KG1 (cell line): Measurements from ENCODE around the gene MMRN1.

ENCODE experiments used
- DNase-seq: peaks from one replicate; lab custom pipeline; 2025; lab: John Stamatoyannopoulos, UW

The MMRN1 gene

GRCh38 chr4:89914609-89915550, 20.2 kb downstream of the MMRN1 start:
- no peak for DNase-seq

GRCh38 chr4:89915937-89916336, 21.3 kb downstream of the MMRN1 start:
- no peak for DNase-seq

DNA sequence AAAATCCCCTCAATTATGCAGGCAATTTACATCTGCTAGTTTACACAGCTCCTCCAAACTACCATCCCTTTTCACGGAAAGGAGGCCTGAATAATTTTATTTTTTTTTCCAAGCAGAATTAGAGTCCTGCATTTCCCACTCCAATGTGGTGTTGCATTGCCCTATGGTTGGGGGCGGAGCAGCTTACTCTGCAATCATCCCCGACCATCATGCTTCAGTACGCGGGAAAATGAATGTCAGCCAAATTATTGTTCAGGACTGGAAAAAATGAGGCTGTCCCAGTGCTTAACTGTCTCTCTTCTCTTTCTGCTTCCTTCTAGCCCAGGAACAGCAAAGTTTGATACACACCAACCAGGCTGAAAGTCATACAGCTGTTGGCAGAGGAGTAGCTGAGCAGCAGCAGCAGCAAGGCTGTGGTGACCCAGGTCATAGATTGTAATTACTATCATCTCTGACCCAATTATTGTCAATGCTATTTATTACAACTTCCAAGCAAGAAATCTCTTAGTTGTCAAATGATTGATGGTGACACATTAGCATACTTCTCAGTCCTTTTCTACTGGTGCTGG, 28.3 kb downstream of the MMRN1 start:
- DNase-seq, result no peak

- no peak for DNase-seq
Measured at GRCh38 chr4:89928838-89929237, 34.2 kb downstream of the MMRN1 start.

- no peak for DNase-seq
Measured at GRCh38 chr4:89929425-89930159, 34.9 kb downstream of the MMRN1 start.

- no peak for DNase-seq
Measured at GRCh38 chr4:89939546-89939945, 44.9 kb downstream of the MMRN1 start.

GRCh38 chr4:89939994-89940393, 45.3 kb downstream of the MMRN1 start:
- no peak for DNase-seq

GRCh38 chr4:89942811-89943210, 48.2 kb downstream of the MMRN1 start:
- DNase-seq, result no peak

GRCh38 chr4:89949782-89950387, 55.2 kb downstream of the MMRN1 start:
- no peak for DNase-seq

DNA sequence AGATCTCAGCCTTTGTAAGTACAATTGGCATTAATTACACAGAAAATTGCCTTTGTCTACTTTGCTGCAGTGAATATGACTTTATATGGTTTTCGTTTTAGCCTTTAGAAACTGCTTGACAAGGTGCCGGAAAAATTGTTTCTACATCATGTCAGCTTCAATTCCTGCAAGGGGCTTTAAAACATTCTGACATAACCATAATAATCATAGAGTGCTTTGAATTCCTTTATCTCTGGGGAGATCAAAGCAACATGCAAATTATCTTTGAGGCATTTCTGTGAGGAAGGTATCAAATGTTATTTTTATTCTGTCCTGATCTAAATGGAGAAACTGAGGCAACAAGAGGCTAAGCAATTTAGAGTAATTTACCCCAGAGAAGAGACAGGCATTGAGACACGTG, 57.8 kb downstream of the MMRN1 start:
- no peak for DNase-seq

- no peak for DNase-seq
Measured at GRCh38 chr4:89954906-89955695, 60.4 kb downstream of the MMRN1 start.

- DNase-seq, result no peak
Measured at GRCh38 chr4:89957046-89957926, 62.6 kb downstream of the MMRN1 start.

DNA sequence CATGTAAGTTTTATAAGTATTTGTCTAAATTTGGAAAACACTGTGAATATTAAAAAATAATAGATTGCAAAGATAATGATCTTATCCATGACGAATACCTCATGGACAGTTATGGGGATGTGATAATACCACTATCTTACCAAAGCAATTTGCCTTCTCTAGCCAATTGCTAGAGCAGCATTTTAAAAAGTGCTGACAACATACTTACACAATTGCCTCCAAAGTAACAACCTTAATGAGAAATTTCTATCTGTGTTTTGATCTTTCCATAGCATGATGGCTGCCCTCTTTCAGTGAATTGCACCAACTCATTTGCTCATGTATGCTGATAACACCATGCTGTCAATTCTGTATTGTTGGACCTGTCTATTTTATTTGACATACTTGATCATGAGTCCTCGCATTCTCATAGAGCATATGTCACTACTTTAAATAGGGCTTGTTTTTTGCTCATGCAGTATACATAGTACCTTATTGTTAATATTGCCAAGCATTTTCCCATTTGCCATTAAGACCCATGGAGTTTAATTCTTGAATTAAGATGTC, 87.2 kb downstream of the MMRN1 start:
- DNase-seq, result no peak

DNA sequence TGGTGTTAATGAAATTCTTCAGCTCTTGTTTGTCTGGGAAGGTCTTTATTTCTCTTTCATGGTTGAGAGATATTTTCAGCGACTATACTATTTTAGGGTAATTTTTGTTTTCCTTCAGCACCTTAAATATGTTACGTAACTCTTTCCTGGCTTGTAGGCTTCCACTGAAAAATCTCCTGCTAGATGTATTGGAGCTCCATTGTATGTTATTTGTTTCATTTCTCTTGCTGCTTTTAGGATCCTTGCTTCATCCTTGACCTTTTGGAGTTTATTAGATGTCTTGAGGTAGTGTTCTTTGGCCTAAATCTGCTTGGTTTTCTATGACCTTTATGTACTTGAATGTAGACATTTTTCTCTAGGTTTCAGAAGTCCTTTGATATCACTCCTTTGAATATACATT, 93.6 kb downstream of the MMRN1 start:
- DNase-seq, result no peak

DNA sequence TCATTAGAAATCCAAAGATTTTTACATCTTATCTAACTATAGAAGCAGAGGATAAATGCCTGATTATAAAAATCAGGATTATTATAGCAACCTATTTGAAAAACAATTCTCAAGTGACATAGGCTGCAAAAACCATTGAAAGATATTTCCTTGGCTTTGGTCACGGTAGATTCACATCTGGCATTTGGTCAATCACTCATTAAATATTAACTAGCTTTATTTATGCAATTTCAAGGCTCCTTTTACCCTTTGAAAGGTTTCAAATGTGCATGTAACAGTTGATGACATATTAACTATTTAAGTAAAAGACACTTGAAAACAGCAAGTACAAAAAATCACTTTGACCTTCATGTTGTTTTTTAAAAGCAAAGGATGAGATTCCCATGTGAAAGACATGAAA, 98.1 kb downstream of the MMRN1 start:
- no peak for DNase-seq

DNA sequence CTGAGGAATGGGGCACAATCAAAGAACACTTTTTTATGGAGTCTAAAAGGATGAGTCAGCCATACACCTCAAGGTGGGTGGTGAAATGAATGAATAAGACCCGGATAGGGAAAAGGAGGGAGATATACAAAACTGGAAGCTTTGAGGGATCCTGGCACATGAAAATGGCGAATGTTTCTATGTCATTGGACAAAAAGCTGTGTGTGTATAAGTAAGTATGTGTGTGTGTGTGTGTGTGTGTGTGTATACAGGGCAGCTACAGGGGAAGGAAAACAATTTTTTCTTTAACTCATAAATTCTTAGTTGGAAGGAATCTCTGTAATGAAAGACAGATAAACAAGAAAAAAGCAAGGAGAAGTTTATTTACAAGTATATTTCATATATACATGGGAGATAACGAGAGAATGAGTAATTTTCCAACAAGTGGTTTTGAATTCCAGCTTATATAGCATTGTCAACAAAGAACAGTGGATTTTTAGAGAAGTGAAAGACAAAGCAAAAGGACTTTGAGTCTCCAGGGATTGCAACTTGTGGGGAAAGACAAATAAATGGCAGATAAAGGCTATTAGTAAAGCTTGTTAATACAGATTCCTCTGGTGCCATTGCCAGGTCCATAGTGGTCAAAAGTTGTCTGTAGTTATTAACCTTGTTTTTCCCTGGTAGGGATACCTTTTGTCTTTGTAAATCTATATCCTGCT, 99.7 kb downstream of the MMRN1 start:
- no peak for DNase-seq

DNA sequence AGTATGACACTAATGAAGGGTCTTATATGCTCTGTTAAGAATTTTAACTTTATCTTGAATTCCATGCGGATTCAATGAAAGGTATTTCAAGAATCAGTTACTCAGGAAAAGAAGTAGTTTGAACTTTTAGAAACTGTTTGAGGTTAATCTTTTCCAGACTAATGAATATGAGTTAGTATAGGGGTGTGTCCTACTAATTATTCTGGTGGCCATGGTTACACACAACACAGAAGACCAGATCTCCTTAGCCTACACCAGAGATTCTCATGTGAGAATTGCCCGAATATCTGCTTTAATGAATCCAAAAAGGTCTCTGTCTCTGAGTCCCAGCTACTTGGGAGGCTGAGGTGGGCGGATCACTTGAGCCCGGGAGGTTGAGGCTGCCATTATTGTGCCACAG, 100.4 kb downstream of the MMRN1 start:
- DNase-seq, result no peak

- no peak for DNase-seq
Measured at GRCh38 chr4:89995814-89996213, 101.2 kb downstream of the MMRN1 start.

GRCh38 chr4:89997171-89997704, 102.6 kb downstream of the MMRN1 start:
- DNase-seq, result no peak
